ENCODE measurements around the gene KCNIP3. TPM values are rescaled to one million over a fixed set of nuclear protein-coding genes. Genes with fewer than 3 reads are reported as not detected.

The KCNIP3 gene
- total RNA-seq, 1 donor from 2014 or later, result under 0.01 TPM

- FAIRE-seq (no peak), DNase-seq (ENCODE audit: low read depth) (no peak)
- no peaks in the 10 kb centered on the region for H3K36me3 ChIP-seq (ENCODE audit: control insufficient read depth, insufficient read depth, low read length)
- no peak overlapping the region for H3K4me3 ChIP-seq (ENCODE audit: low read depth, low read length)
- H3K27me3 ChIP-seq (ENCODE audit: control insufficient read depth, insufficient read depth, low read length), result no peaks in the 10 kb centered on the region
- no peak for TF ChIP-seq CTCF (IDR thresholded peaks at IDR 0.05; ENCODE audit: insufficient read depth, low read length, severe bottlenecking)
These were observed 40.7 kb downstream of the KCNIP3 start for GRCh38 chr2:95337829-95338228.

GRCh38 chr2:95342556-95343320 is 45.6 kb downstream of the KCNIP3 start:
- TF ChIP-seq CTCF (IDR thresholded peaks at IDR 0.05; ENCODE audit: insufficient read depth, low read length, severe bottlenecking), result no peak
- Histone ChIP-seq H3K36me3 (ENCODE audit: control insufficient read depth, insufficient read depth, low read length) (no peaks in the 10 kb centered on the region), H3K4me3 (ENCODE audit: low read depth, low read length) (no peak overlapping the region), H3K27me3 (ENCODE audit: control insufficient read depth, insufficient read depth, low read length) (peaks cover 2% of the 10 kb centered on the region)
- no peak for FAIRE-seq
- no peak for DNase-seq (ENCODE audit: low read depth)

- FAIRE-seq, result no peak
- no peak for TF ChIP-seq CTCF (IDR thresholded peaks at IDR 0.05; ENCODE audit: insufficient read depth, low read length, severe bottlenecking)
- peak; percentile 61 for DNase-seq (ENCODE audit: low read depth)
- H3K4me3 ChIP-seq (ENCODE audit: low read depth, low read length), result no peak overlapping the region
- peaks cover 4% of the 10 kb centered on the region for H3K27me3 ChIP-seq (ENCODE audit: control insufficient read depth, insufficient read depth, low read length)
- H3K36me3 ChIP-seq (ENCODE audit: control insufficient read depth, insufficient read depth, low read length), result no peaks in the 10 kb centered on the region
These were observed 46.5 kb downstream of the KCNIP3 start for GRCh38 chr2:95343429-95344214.

GRCh38 chr2:95344215-95344583 is 47.1 kb downstream of the KCNIP3 start:
- H3K36me3 ChIP-seq (ENCODE audit: control insufficient read depth, insufficient read depth, low read length), result no peaks in the 10 kb centered on the region
- FAIRE-seq (no peak), DNase-seq (ENCODE audit: low read depth) (no peak)
- H3K27me3 ChIP-seq (ENCODE audit: control insufficient read depth, insufficient read depth, low read length), result peaks cover 4% of the 10 kb centered on the region
- H3K4me3 ChIP-seq (ENCODE audit: low read depth, low read length), result no peak overlapping the region
- TF ChIP-seq CTCF (IDR thresholded peaks at IDR 0.05; ENCODE audit: insufficient read depth, low read length, severe bottlenecking), result no peak

- Histone ChIP-seq H3K36me3 (ENCODE audit: control insufficient read depth, insufficient read depth, low read length) (no peaks in the 10 kb centered on the region), H3K4me3 (ENCODE audit: low read depth, low read length) (no peak overlapping the region), H3K27me3 (ENCODE audit: control insufficient read depth, insufficient read depth, low read length) (peaks cover 4% of the 10 kb centered on the region)
- no peak for TF ChIP-seq CTCF (IDR thresholded peaks at IDR 0.05; ENCODE audit: insufficient read depth, low read length, severe bottlenecking)
- FAIRE-seq (peak; percentile 43), DNase-seq (ENCODE audit: low read depth) (no peak)
These were observed 47.5 kb downstream of the KCNIP3 start for GRCh38 chr2:95344656-95345055.

All from bronchial epithelial cell (primary cell).